Motor neuron (in vitro differentiated cells): ENCODE measurements around the gene SUSD1. TPM values are rescaled to one million over a fixed set of nuclear protein-coding genes. Genes with fewer than 3 reads are reported as not detected.
A peak's percentile ranks its signal among the peaks of the same experiment; 100 is the strongest.

ENCODE experiments used
- ATAC-seq, 8 experiments: fragments of 200-7000 bp; cut with Tn5 transposase; replicated peaks in 6 of 8; 2 replicates each; pipeline ENCODE4 v1.8.0; 2021; ENCODE audit warnings: mild to moderate bottlenecking in 8 of 8, moderate library complexity in 8 of 8
- H3K27ac ChIP-seq, 2 donors: fragments of 250-450 bp; sonication (Bioruptor Pico); 2 replicates each; pipeline ENCODE4 v1.9.0; 2021; ENCODE audit warnings: antibody characterized with exemption in 2 of 2, mild to moderate bottlenecking in 2 of 2, moderate library complexity in 1 of 2
- H3K4me1 ChIP-seq, 2 donors: fragments of 250-450 bp; sonication (Bioruptor Pico); replicated peaks in 1 of 2; 2 replicates each; pipeline ENCODE4 v1.6.1; 2021; ENCODE audit warnings: antibody characterized with exemption in 2 of 2, mild to moderate bottlenecking in 2 of 2, moderate library complexity in 1 of 2
- H3K4me3 ChIP-seq, 5 donors: fragments of 250-450 bp; sonication (Bioruptor Pico); 2 replicates each; pipeline ENCODE4 v1.9.0; 2021; ENCODE audit warnings: antibody characterized with exemption in 5 of 5, mild to moderate bottlenecking in 5 of 5, moderate library complexity in 4 of 5
- WGBS, 10 experiments: fragments of 450-650 bp; shearing (Covaris generic); methylation state at CpG; one replicate each; pipeline ENCODE4 v1.0.0; 2022; 5-methylcytosine and 5-hydroxymethylcytosine counted together
- in situ Hi-C, 9 experiments: fragments of 400-800 bp; cut with MboI; loops; one replicate each; pipeline ENCODE4 v1.15.0; 2021; ENCODE audit warnings: low sequenced_read_pairs in 9 of 9, low pct_unique_long_range_greater_than_20kb in 2 of 9; ENCODE audit not compliant: unreplicated experiment in 9 of 9
- total RNA-seq, 8 experiments: library from RNA; unstranded; fragments of 300-600 nt; gene quantifications; 2 replicates each; pipeline versions ENCODE4 v1.2.3 to v1.2.4, GENCODE V29; 2022

The SUSD1 gene
- total RNA-seq, 8 experiments from 2014 or later: 4.9 to 15.9 (median 8.4) TPM

GRCh38 chr9:112000743-112001142 lies 174.4 kb downstream of the SUSD1 start:
- ATAC-seq: no peak
- 0 to 100% (median 93%) methylated on average over 1 to 3 of the region's 3 CpGs; no CpG with 5 or more reads in 5 of the 10 experiments for whole genome bisulfite sequencing, 10 experiments
- Histone ChIP-seq H3K4me3 (no peak overlapping the region), H3K27ac (no peak overlapping the region), H3K4me1 (no peaks in the 10 kb centered on the region)
- in situ Hi-C loops: no loop called here

DNA sequence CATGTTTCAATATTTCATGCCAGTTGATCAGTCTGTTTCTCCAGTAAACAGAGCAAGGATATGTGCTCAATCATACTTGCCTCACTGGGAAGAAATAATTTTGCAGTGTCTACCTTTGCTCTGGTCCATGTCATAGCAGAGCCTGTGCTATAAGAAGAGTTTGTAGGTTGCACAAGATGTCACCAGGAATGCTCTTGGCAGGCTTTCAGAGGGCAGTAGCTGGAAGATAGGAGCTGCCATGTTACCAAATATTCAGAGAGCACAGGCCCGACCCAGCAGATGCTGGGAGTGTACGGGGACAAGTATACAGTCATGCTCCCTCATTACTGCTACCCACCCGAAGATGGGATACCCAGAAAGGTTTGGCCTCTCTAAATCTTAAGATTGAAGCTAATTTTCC lies 175.8 kb downstream of the SUSD1 start:
- no peak for ATAC-seq
- H3K27ac ChIP-seq: no peak overlapping the region
- in situ Hi-C loops: no loop called here
- H3K4me3 ChIP-seq: no peak overlapping the region
- WGBS, 10 experiments: 67 to 80% (median 76%) methylated on average over 1 to 3 of the region's 3 CpGs; no CpG with 5 or more reads in 6 of the 10 experiments
- H3K4me1 ChIP-seq: no peaks in the 10 kb centered on the region

DNA sequence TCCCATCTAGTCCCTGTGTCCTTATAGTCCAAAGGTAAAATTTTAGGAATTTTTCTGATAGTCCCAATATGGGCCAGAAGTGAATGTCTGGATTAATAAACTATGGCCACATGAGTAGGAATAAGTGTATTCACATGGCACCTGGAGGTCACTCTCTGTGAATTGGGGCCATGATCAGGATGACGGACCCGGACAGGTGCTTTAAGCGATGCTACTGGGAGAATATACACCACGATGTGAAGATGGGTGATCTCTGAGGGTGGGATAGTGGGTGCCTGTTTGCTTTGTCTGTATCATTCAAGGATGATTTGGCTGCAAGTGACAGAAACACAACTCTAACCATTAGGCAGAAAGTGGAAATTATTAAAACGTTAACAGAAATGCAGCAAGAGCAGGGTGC lies 177.3 kb downstream of the SUSD1 start:
- H3K4me3 ChIP-seq: no peak overlapping the region
- ATAC-seq: no peak
- 86 to 100% (median 90%) methylated on average over 1 to 5 of the region's 5 CpGs; no CpG with 5 or more reads in 5 of the 10 experiments for WGBS, 10 experiments
- in situ Hi-C loops: no loop called here
- no peak overlapping the region for H3K27ac ChIP-seq
- no peaks in the 10 kb centered on the region for H3K4me1 ChIP-seq

DNA sequence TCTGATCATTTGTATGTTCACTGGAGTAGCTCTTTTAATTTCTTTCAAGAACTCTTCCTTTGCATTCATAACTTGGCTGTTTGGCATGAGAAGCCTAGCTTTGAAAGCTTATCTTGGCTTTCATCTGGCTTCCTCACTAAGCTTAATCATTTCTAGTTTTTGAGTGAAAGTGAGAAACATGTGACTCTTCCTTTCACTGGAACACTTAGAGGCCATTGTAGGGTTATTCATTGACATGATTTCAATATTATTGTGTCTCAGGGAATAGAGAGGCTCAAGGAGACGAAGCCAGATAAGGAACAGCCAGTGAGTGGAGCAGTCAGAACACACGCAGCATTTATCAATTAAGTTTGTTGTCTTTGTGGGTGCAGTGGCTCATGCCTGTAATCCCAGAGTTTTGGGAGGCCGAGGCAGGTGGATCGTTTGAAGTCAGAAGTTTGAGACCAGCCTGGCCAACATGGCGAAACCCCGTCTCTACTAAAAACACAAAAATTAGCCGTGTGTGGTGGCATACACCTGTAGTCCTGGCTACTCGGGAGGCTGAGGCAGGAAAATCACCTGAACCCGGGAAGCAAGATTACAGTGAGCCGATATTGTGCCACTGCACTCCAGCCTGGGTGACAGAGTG lies 180.2 kb downstream of the SUSD1 start:
- Histone ChIP-seq H3K4me3 (no peak overlapping the region), H3K27ac (no peak overlapping the region), H3K4me1 (no peaks in the 10 kb centered on the region)
- no peak for ATAC-seq
- in situ Hi-C loops: no loop called here
- 60 to 100% (median 83%) methylated on average over 1 to 9 of the region's 10 CpGs; no CpG with 5 or more reads in 2 of the 10 experiments for WGBS, 10 experiments

DNA sequence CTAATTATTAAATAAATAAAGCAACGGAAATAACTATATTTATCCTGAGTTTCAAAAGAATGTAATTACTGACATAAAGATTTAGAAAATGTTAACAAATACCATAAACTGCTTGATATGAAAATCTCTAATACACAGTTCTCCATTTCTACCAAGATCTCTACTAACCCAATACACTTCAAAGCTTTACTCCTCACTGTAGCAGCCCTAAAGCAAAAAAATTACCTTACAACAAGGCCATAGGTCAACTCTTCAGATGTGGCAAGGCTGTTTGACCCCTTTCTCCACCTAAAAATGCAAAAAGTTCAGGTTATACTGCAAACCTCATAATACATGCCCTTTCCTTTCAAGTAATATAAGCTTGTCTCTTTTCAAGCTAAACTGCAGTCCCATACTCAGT lies 181.8 kb downstream of the SUSD1 start:
- in situ Hi-C loops: no loop called here
- Histone ChIP-seq H3K4me3 (no peak overlapping the region), H3K27ac (no peak overlapping the region), H3K4me1 (no peaks in the 10 kb centered on the region)
- ATAC-seq: no peak
- WGBS, 10 experiments: 0 to 100% (median 82%) methylated on average over 1 of the region's 1 CpG

GRCh38 chr9:111992523-111992922 lies 182.6 kb downstream of the SUSD1 start:
- peak in 2 of 8 experiments; percentile 53 to 57 for ATAC-seq
- Histone ChIP-seq H3K27ac (no peak overlapping the region), H3K4me1 (no peaks in the 10 kb centered on the region), H3K4me3 (no peak overlapping the region)
- 0 to 100% (median 60%) methylated on average over 1 to 2 of the region's 2 CpGs; no CpG with 5 or more reads in 2 of the 10 experiments for WGBS, 10 experiments
- in situ Hi-C loops: no loop called here

GRCh38 chr9:111991179-111991578 lies 183.9 kb downstream of the SUSD1 start:
- in situ Hi-C loops: no loop called here
- no peak overlapping the region for H3K27ac ChIP-seq
- no peaks in the 10 kb centered on the region for H3K4me1 ChIP-seq
- no peak overlapping the region for H3K4me3 ChIP-seq
- no peak for ATAC-seq

Other genes starting within 250 kb of the SUSD1 start
- 10 to 100 TPM; 17.9 to 57.0 (median 26.1) TPM for gene PTBP3, start 158.3 kb upstream of the SUSD1 start, total RNA-seq
- 10 to 100 TPM; 17.3 to 58.8 (median 30.7) TPM for gene HSDL2, start 204.8 kb upstream of the SUSD1 start, total RNA-seq